Astrocyte of the spinal cord (primary cell): Measurements from ENCODE around the gene SRSF11.

Experiments used
- DNase-seq: peaks from one replicate; pipeline ENCODE4 v3.0.0; 2011; ENCODE audit warnings: low read depth, low spot score
- H3K4me3 ChIP-seq: 2 replicates; pipeline ENCODE4 v1.5.1; 2011; ENCODE audit warnings: low read depth, mild to moderate bottlenecking, low read length, moderate library complexity
- in situ Hi-C: cut with HindIII; loops from 2 replicates; pipeline ENCODE4 v1.10.0; 2017; ENCODE audit warnings: low sequenced_read_pairs
- TF ChIP-seq, protein P1 (sequence below): IDR thresholded peaks from 2 replicates; pipeline ENCODE4 v1.5.1; 2012; ENCODE audit warnings: low read depth, mild to moderate bottlenecking, low read length, inconsistent platforms

Gene SRSF11

GRCh38 chr1:70265946-70266345, 44.8 kb downstream of the SRSF11 start:
- no peak for DNase-seq
- in situ Hi-C loops: no loop called here
- TF ChIP-seq, protein P1, sequence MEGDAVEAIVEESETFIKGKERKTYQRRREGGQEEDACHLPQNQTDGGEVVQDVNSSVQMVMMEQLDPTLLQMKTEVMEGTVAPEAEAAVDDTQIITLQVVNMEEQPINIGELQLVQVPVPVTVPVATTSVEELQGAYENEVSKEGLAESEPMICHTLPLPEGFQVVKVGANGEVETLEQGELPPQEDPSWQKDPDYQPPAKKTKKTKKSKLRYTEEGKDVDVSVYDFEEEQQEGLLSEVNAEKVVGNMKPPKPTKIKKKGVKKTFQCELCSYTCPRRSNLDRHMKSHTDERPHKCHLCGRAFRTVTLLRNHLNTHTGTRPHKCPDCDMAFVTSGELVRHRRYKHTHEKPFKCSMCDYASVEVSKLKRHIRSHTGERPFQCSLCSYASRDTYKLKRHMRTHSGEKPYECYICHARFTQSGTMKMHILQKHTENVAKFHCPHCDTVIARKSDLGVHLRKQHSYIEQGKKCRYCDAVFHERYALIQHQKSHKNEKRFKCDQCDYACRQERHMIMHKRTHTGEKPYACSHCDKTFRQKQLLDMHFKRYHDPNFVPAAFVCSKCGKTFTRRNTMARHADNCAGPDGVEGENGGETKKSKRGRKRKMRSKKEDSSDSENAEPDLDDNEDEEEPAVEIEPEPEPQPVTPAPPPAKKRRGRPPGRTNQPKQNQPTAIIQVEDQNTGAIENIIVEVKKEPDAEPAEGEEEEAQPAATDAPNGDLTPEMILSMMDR: no peak

GRCh38 chr1:70277875-70278274, 56.7 kb downstream of the SRSF11 start:
- TF ChIP-seq, protein P1: no peak
- in situ Hi-C loops: no loop called here
- no peak overlapping the region for H3K4me3 ChIP-seq
- no peak for DNase-seq

More at GRCh38 chr1:70265946-70266345, 44.8 kb downstream of the SRSF11 start:
- H3K4me3 ChIP-seq: no peak overlapping the region

DNA sequence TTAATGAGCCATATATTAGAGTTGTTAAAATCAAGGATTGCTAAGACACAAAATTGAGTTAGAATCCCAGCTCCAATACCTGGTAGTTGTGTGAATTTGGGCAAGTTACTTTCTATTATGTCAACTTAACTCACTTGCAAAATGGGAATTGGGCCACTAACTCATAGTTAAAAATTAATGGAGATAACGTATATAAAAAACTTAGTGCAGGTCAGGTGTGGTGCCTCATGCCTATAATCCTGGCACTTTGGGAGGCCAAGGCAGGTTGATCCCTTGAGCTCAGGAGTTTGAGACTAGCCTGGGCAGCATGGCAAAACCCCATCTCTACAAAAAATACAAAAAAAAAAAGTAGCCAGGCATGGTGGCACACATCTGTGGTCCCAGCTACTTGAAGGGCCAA, 57.5 kb downstream of the SRSF11 start:
- DNase-seq: no peak

GRCh38 chr1:70284366-70284765, 63.2 kb downstream of the SRSF11 start:
- in situ Hi-C loops: no loop called here
- H3K4me3 ChIP-seq: no peak overlapping the region
- TF ChIP-seq, protein P1: no peak
- DNase-seq: no peak

More for the DNA sequence above, 57.5 kb downstream of the SRSF11 start:
- H3K4me3 ChIP-seq: no peak overlapping the region
- in situ Hi-C loops: no loop called here
- TF ChIP-seq, protein P1: no peak

DNA sequence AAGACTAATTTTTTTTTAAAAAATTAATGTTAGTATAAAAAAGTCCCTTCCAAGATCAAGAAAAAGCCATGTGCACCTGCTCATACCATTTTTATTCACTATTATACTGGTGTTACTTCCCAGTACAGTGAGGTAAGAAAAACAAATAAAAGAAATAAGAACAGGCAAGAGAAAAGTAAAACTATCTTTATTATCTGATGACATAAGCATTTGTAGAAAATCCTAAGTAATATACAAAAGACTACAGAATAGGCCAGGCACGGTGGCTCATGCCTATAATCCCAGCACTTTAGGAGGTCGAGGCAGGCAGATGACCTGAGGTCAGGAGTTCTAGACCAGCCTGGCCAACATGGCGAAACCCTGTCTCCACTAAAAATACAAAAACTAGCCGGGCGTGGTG, 65.3 kb downstream of the SRSF11 start:
- H3K4me3 ChIP-seq: no peak overlapping the region
- in situ Hi-C loops: no loop called here
- TF ChIP-seq, protein P1: no peak
- no peak for DNase-seq

- no peak overlapping the region for H3K4me3 ChIP-seq
- in situ Hi-C loops: no loop called here
- DNase-seq: no peak
- TF ChIP-seq, protein P1: no peak
Observed at GRCh38 chr1:70288166-70288565, 67.0 kb downstream of the SRSF11 start.

DNA sequence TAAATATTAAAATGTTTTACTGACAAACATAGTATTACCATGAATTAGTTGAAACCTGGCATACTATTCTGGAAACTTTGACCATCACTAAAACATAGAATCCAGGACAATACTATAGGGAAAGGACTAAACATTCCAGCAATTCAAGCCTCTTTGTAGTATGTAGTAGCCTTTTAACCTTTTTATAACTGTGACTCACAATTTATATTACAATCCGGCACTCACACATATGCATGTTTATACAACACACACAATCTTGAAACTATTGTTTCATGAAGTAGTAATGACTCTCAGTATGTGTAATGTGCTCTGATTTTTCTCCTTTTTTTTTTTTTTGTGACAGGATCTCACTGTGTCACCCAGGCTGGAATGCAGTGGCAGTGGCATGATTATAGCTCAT, 69.0 kb downstream of the SRSF11 start:
- DNase-seq: peak; percentile 36
- TF ChIP-seq, protein P1: no peak

More for the DNA sequence above, 69.0 kb downstream of the SRSF11 start:
- in situ Hi-C loops: no loop called here
- H3K4me3 ChIP-seq: no peak overlapping the region
